ENCODE data around the gene GSK3A.

GSK3A gene

DNA sequence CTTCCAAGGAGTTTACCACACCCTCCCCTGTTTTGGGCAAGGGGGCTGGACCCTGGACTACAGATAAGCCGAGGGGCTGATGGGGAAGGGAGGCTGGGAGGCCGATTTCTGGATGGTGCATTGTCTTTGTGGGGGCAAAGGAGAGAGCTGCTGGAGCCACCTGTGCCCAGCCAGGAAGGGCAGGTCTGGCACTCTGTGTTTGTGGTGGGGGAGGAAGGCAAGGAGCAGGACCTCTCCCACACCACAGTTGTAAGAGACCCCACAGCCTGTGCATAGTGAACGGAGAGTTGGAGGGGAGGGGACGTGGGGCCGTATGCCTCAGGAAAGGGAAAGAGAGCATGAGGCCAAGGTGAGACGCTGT, 43.6 kb upstream of the GSK3A start:
- 89% methylated on average over 6 of the region's 6 CpGs for WGBS
- Histone ChIP-seq H3K4me3 (ENCODE audit: low read length) (no peak overlapping the region), H3K9me3 (ENCODE audit: insufficient read depth, low read depth, low read length) (no peaks in the 10 kb centered on the region), H3K27me3 (ENCODE audit: insufficient read depth, low read length) (no peaks in the 10 kb centered on the region), H3K27ac (ENCODE audit: low read depth, low read length) (no peak overlapping the region), H3K9ac (ENCODE audit: low read depth, low read length) (no peak overlapping the region), H3K4me1 (ENCODE audit: insufficient read depth, low read length) (peaks cover 27% of the 10 kb centered on the region), H3K36me3 (ENCODE audit: insufficient read depth, low read length) (peaks cover 44% of the 10 kb centered on the region)

DNA sequence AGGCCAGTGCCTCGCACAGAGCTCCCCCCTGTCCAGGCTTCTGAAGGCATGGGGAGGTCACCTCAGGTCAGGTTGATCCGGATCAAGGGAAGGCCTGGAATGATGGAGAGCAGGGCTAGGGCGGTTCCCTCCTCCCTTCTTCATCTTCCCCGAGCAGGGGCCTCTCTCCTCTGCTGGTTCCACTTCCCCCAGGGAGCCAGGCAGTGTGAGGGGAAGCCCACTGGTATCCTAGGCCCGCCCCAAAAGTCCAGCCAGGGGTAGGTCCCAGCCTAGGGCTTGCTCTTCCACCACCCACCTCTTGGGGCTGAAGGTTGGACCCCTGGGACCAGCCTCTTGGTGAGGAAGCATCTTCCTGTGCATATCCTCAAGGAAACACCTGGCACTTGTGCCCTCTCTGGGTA, 43.1 kb upstream of the GSK3A start:
- H3K4me1 ChIP-seq (ENCODE audit: insufficient read depth, low read length), result peaks cover 27% of the 10 kb centered on the region
- H3K9me3 ChIP-seq (ENCODE audit: insufficient read depth, low read depth, low read length), result no peaks in the 10 kb centered on the region
- no peak overlapping the region for H3K9ac ChIP-seq (ENCODE audit: low read depth, low read length)
- no peak overlapping the region for H3K27ac ChIP-seq (ENCODE audit: low read depth, low read length)
- peaks cover 39% of the 10 kb centered on the region for H3K36me3 ChIP-seq (ENCODE audit: insufficient read depth, low read length)
- H3K27me3 ChIP-seq (ENCODE audit: insufficient read depth, low read length), result no peaks in the 10 kb centered on the region
- H3K4me3 ChIP-seq (ENCODE audit: low read length), result peak overlapping the region; percentile 84
- 66% methylated on average over 5 of the region's 5 CpGs for WGBS

- H3K4me1 ChIP-seq (ENCODE audit: insufficient read depth, low read length), result peaks cover 27% of the 10 kb centered on the region
- H3K9ac ChIP-seq (ENCODE audit: low read depth, low read length), result peak overlapping the region; percentile 60; the same call in 1 of the 2 replicates
- no peaks in the 10 kb centered on the region for H3K27me3 ChIP-seq (ENCODE audit: insufficient read depth, low read length)
- H3K9me3 ChIP-seq (ENCODE audit: insufficient read depth, low read depth, low read length), result no peaks in the 10 kb centered on the region
- peak overlapping the region; percentile 84 for H3K4me3 ChIP-seq (ENCODE audit: low read length)
- 5% methylated on average over 41 of the region's 41 CpGs for WGBS
- peaks cover 32% of the 10 kb centered on the region for H3K36me3 ChIP-seq (ENCODE audit: insufficient read depth, low read length)
- no peak overlapping the region for H3K27ac ChIP-seq (ENCODE audit: low read depth, low read length)
These were observed 42.4 kb upstream of the GSK3A start for GRCh38 chr19:42284591-42285341.

DNA sequence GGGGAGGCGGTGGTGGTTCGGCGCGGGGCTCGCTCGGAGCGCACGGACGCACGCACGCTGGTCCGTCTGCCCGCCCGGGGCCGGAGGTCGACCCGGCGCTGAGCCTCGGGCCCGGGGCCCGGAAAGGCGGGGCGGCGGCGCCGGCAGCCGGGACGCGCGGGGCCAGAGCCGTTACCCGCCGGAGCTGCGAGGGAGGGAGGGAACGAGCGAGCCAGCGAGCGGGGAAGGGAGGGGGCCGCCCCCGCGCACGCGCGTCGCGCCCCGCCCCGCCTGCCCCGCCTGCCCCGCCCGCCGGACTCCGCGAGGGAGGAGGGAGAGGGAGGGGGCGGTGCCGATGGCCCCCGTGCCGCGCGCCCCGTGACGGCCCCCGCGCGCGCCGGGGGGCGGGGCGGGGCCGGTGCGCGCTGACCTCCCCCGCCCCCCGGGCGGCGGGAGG, 41.7 kb upstream of the GSK3A start:
- Histone ChIP-seq H3K27ac (ENCODE audit: low read depth, low read length) (peak overlapping the region; percentile 89; the same call in 1 of the 2 replicates), H3K4me1 (ENCODE audit: insufficient read depth, low read length) (peaks cover 33% of the 10 kb centered on the region), H3K27me3 (ENCODE audit: insufficient read depth, low read length) (no peaks in the 10 kb centered on the region), H3K4me3 (ENCODE audit: low read length) (peak overlapping the region; percentile 59), H3K36me3 (ENCODE audit: insufficient read depth, low read length) (peaks cover 25% of the 10 kb centered on the region), H3K9me3 (ENCODE audit: insufficient read depth, low read depth, low read length) (no peaks in the 10 kb centered on the region), H3K9ac (ENCODE audit: low read depth, low read length) (peak overlapping the region; percentile 80)
- under 1% methylated on average over 71 of the region's 76 CpGs for WGBS

- Histone ChIP-seq H3K27ac (ENCODE audit: low read depth, low read length) (peak overlapping the region; percentile 89; the same call in 1 of the 2 replicates), H3K27me3 (ENCODE audit: insufficient read depth, low read length) (no peaks in the 10 kb centered on the region), H3K4me3 (ENCODE audit: low read length) (peak overlapping the region; percentile 59), H3K36me3 (ENCODE audit: insufficient read depth, low read length) (peaks cover 18% of the 10 kb centered on the region), H3K9me3 (ENCODE audit: insufficient read depth, low read depth, low read length) (no peaks in the 10 kb centered on the region), H3K4me1 (ENCODE audit: insufficient read depth, low read length) (peaks cover 33% of the 10 kb centered on the region), H3K9ac (ENCODE audit: low read depth, low read length) (peak overlapping the region; percentile 80; the same call in 1 of the 2 replicates)
- 8% methylated on average over 52 of the region's 74 CpGs for WGBS
These were observed 41.0 kb upstream of the GSK3A start for GRCh38 chr19:42283188-42284065.

DNA sequence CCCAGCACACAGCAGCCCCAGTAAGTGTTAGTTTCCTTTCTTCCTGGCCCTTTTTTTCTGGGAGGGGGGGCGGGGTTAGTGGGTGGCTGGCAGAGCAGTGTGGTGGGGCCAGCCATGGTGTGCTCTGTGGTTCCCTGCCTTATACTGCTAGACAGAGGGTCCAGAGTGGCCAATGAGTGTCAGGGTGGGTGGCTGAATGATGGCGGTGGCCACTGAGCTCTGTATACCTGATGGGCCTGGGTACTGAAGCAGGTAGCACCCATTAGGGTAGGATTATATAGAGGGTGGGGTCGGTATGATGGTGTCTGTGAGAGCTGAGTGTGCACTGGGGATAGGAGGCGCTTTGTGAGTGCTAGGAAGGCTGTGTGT, 40.4 kb upstream of the GSK3A start:
- Histone ChIP-seq H3K27ac (ENCODE audit: low read depth, low read length) (no peak overlapping the region), H3K9ac (ENCODE audit: low read depth, low read length) (no peak overlapping the region)
- WGBS, result 52% methylated on average over 4 of the region's 4 CpGs

DNA sequence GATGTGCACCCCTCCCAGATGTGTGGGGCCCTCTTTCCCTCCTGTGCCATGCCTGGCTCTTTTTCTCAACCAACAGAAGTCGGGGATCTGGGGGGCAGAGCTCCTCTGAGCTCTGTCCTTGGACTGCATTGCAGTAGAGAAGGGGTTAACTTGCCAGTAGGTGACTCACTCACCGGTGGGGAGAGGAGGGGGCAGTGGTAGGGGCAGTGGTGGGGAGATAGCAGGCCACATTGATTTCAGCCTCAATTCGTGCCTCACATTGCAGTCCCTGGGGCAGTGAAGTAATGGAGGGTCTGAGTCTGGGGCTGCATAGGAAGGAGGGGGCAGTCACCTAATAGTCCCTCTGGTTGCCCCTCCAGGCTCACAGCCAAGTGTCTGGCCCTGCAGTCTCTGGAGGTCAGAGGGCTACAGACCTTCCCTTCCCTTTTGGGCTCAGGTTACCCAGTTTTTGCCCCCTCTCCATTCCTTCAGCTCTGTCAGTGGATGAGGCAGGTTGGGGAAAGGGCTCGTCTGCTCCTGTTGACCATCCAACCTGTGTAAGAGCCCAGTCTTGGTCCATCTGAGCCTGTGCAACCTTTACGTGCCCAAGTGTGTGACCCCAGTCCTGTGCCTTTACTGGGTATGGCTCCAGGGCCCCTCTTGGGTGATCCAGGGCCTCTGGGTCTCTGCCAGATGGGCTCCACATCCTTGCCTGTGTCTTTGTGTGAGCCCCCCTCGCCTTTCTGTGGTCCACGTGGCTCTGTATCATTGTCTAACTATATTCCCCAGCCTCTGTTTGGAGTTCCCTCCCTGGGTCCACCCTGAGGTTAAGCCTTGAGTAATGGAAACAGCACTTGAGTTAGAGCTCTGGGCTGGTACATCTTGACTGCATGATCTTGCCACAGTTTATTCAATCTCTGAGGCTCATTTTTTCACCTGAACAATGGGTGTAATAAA, 39.7 kb upstream of the GSK3A start:
- Histone ChIP-seq H3K9me3 (ENCODE audit: insufficient read depth, low read depth, low read length) (no peaks in the 10 kb centered on the region), H3K9ac (ENCODE audit: low read depth, low read length) (peak overlapping the region; percentile 29; the same call in 1 of the 2 replicates)
- WGBS, result 24% methylated on average over 7 of the region's 7 CpGs

More for the DNA sequence above, 40.4 kb upstream of the GSK3A start:
- Histone ChIP-seq H3K4me3 (ENCODE audit: low read length) (peak overlapping the region; percentile 18; the same call in 1 of the 2 replicates), H3K4me1 (ENCODE audit: insufficient read depth, low read length) (peaks cover 33% of the 10 kb centered on the region), H3K36me3 (ENCODE audit: insufficient read depth, low read length) (peaks cover 12% of the 10 kb centered on the region), H3K27me3 (ENCODE audit: insufficient read depth, low read length) (no peaks in the 10 kb centered on the region), H3K9me3 (ENCODE audit: insufficient read depth, low read depth, low read length) (no peaks in the 10 kb centered on the region)

GRCh38 chr19:42281146-42281826, 38.9 kb upstream of the GSK3A start:
- Histone ChIP-seq H3K4me3 (ENCODE audit: low read length) (peak overlapping the region; percentile 77), H3K27me3 (ENCODE audit: insufficient read depth, low read length) (no peaks in the 10 kb centered on the region), H3K9me3 (ENCODE audit: insufficient read depth, low read depth, low read length) (no peaks in the 10 kb centered on the region), H3K36me3 (ENCODE audit: insufficient read depth, low read length) (no peaks in the 10 kb centered on the region), H3K4me1 (ENCODE audit: insufficient read depth, low read length) (peaks cover 33% of the 10 kb centered on the region), H3K9ac (ENCODE audit: low read depth, low read length) (peak overlapping the region; percentile 42; the same call in 1 of the 2 replicates), H3K27ac (ENCODE audit: low read depth, low read length) (peak overlapping the region; percentile 72)
- 6% methylated on average over 25 of the region's 25 CpGs for WGBS

More for the DNA sequence above, 39.7 kb upstream of the GSK3A start:
- peaks cover 33% of the 10 kb centered on the region for H3K4me1 ChIP-seq (ENCODE audit: insufficient read depth, low read length)
- H3K36me3 ChIP-seq (ENCODE audit: insufficient read depth, low read length), result peaks cover 5% of the 10 kb centered on the region
- H3K4me3 ChIP-seq (ENCODE audit: low read length), result peak overlapping the region; percentile 77
- no peaks in the 10 kb centered on the region for H3K27me3 ChIP-seq (ENCODE audit: insufficient read depth, low read length)
- peak overlapping the region; percentile 72 for H3K27ac ChIP-seq (ENCODE audit: low read depth, low read length)

DNA sequence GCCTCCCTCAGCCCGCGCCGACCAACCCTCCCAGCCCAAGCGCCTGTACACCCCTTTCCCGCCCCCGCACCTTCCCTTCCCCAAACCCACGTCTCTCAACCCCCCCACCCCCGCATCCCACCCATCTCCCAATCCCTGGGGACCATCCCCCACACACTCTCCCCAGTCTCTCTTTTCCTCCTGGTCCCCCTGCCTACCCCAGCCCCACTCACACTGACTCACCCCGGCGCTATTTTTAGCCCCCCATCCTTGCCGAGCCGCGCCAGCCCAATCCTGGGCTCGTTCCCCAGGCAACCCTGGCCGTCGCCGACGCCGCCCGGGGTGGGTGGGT, 38.4 kb upstream of the GSK3A start:
- Histone ChIP-seq H3K27me3 (ENCODE audit: insufficient read depth, low read length) (no peaks in the 10 kb centered on the region), H3K4me3 (ENCODE audit: low read length) (peak overlapping the region; percentile 77), H3K27ac (ENCODE audit: low read depth, low read length) (no peak overlapping the region; the same call in 1 of the 2 replicates), H3K9me3 (ENCODE audit: insufficient read depth, low read depth, low read length) (no peaks in the 10 kb centered on the region), H3K9ac (ENCODE audit: low read depth, low read length) (no peak overlapping the region), H3K36me3 (ENCODE audit: insufficient read depth, low read length) (no peaks in the 10 kb centered on the region), H3K4me1 (ENCODE audit: insufficient read depth, low read length) (peaks cover 33% of the 10 kb centered on the region)
- WGBS, result 1% methylated on average over 20 of the region's 20 CpGs

All from HUES64 (cell line).